ENCODE data around the gene TBC1D14.

Gene TBC1D14

GRCh38 chr4:6937201-6937600, 27.6 kb downstream of the TBC1D14 start:
- Histone ChIP-seq H3K4me2 (ENCODE audit: low read depth, low read length, poor library complexity, severe bottlenecking) (no peak overlapping the region), H3K36me3 (ENCODE audit: insufficient read depth, low read length) (no peaks in the 10 kb centered on the region; the same call in 1 of the 2 replicates), H3K4me3 (ENCODE audit: low read length, poor library complexity, severe bottlenecking) (no peak overlapping the region), H4K20me1 (ENCODE audit: insufficient read depth, low read length, poor library complexity, severe bottlenecking) (no peaks in the 10 kb centered on the region), H2AFZ (ENCODE audit: low read length) (no peak overlapping the region), H3K27me3 (ENCODE audit: insufficient read depth, low read length, poor library complexity, severe bottlenecking) (no peaks in the 10 kb centered on the region), H3K9me2 (replicated peaks; ENCODE audit: low read depth, low read length) (no peaks in the 10 kb centered on the region), H3K79me2 (ENCODE audit: insufficient read depth, low read length) (peaks cover 4% of the 10 kb centered on the region; the same call in 1 of the 2 replicates), H3K9me3 (ENCODE audit: insufficient read depth, low read depth, low read length) (no peaks in the 10 kb centered on the region), H3K4me1 (ENCODE audit: insufficient read depth, low read length, poor library complexity, severe bottlenecking) (peaks cover 15% of the 10 kb centered on the region), H3F3A (ENCODE audit: low read depth) (no peaks in the 10 kb centered on the region), H3K9ac (ENCODE audit: low read depth, low read length, poor library complexity, severe bottlenecking) (no peak overlapping the region)
- TF ChIP-seq CTCF (conservative IDR thresholded peaks at IDR 0.05; ENCODE audit: low read length) (no peak), EZH2phosphoT487 (IDR thresholded peaks at IDR 0.05; ENCODE audit: borderline replicate concordance) (no peak)

- Histone ChIP-seq H3K4me2 (ENCODE audit: low read depth, low read length, poor library complexity, severe bottlenecking) (no peak overlapping the region), H3K36me3 (ENCODE audit: insufficient read depth, low read length) (no peaks in the 10 kb centered on the region; the same call in 1 of the 2 replicates), H2AFZ (ENCODE audit: low read length) (no peak overlapping the region), H3K4me1 (ENCODE audit: insufficient read depth, low read length, poor library complexity, severe bottlenecking) (peaks cover 20% of the 10 kb centered on the region), H3K9ac (ENCODE audit: low read depth, low read length, poor library complexity, severe bottlenecking) (no peak overlapping the region), H3K9me3 (ENCODE audit: insufficient read depth, low read depth, low read length) (no peaks in the 10 kb centered on the region), H3K9me2 (replicated peaks; ENCODE audit: low read depth, low read length) (no peaks in the 10 kb centered on the region), H3F3A (ENCODE audit: low read depth) (no peaks in the 10 kb centered on the region), H3K79me2 (ENCODE audit: insufficient read depth, low read length) (peaks cover 4% of the 10 kb centered on the region; the same call in 1 of the 2 replicates), H3K4me3 (ENCODE audit: low read length, poor library complexity, severe bottlenecking) (no peak overlapping the region), H3K27me3 (ENCODE audit: insufficient read depth, low read length, poor library complexity, severe bottlenecking) (no peaks in the 10 kb centered on the region), H4K20me1 (ENCODE audit: insufficient read depth, low read length, poor library complexity, severe bottlenecking) (no peaks in the 10 kb centered on the region)
- TF ChIP-seq EZH2phosphoT487 (IDR thresholded peaks at IDR 0.05; ENCODE audit: borderline replicate concordance) (no peak), CTCF (conservative IDR thresholded peaks at IDR 0.05; ENCODE audit: low read length) (no peak)
Measured at GRCh38 chr4:6937754-6938153, 28.1 kb downstream of the TBC1D14 start.

GRCh38 chr4:6938237-6938636, 28.6 kb downstream of the TBC1D14 start:
- H3K4me1 ChIP-seq (ENCODE audit: insufficient read depth, low read length, poor library complexity, severe bottlenecking): peaks cover 22% of the 10 kb centered on the region
- no peak overlapping the region for H2AFZ ChIP-seq (ENCODE audit: low read length)
- H3K4me2 ChIP-seq (ENCODE audit: low read depth, low read length, poor library complexity, severe bottlenecking): no peak overlapping the region
- no peaks in the 10 kb centered on the region for H3K27me3 ChIP-seq (ENCODE audit: insufficient read depth, low read length, poor library complexity, severe bottlenecking)
- no peaks in the 10 kb centered on the region for H3K9me3 ChIP-seq (ENCODE audit: insufficient read depth, low read depth, low read length)
- no peak overlapping the region for H3K4me3 ChIP-seq (ENCODE audit: low read length, poor library complexity, severe bottlenecking)
- H3K36me3 ChIP-seq (ENCODE audit: insufficient read depth, low read length): no peaks in the 10 kb centered on the region; the same call in 1 of the 2 replicates
- H3F3A ChIP-seq (ENCODE audit: low read depth): no peaks in the 10 kb centered on the region
- H4K20me1 ChIP-seq (ENCODE audit: insufficient read depth, low read length, poor library complexity, severe bottlenecking): no peaks in the 10 kb centered on the region
- TF ChIP-seq EZH2phosphoT487 (IDR thresholded peaks at IDR 0.05; ENCODE audit: borderline replicate concordance) (no peak), CTCF (conservative IDR thresholded peaks at IDR 0.05; ENCODE audit: low read length) (no peak)
- H3K9me2 ChIP-seq (replicated peaks; ENCODE audit: low read depth, low read length): no peaks in the 10 kb centered on the region
- H3K79me2 ChIP-seq (ENCODE audit: insufficient read depth, low read length): peaks cover 4% of the 10 kb centered on the region; the same call in 1 of the 2 replicates
- H3K9ac ChIP-seq (ENCODE audit: low read depth, low read length, poor library complexity, severe bottlenecking): no peak overlapping the region

All from Loucy (cell line).